GM19351 (cell line): ENCODE measurements around the gene OR7A10.
"Not testable (repeated sequence)": the region's sequence is repeated elsewhere in the genome, so short reads cannot be mapped to it uniquely, and the experiment has no call there.

ENCODE experiments used
- ATAC-seq: cut with Tn5 transposase; IDR thresholded peaks from one replicate; pipeline ENCODE4 v1.9.1; 2021; ENCODE audit warnings: mild to moderate bottlenecking, moderate library complexity; ENCODE audit not compliant: unreplicated experiment

Gene OR7A10

DNA sequence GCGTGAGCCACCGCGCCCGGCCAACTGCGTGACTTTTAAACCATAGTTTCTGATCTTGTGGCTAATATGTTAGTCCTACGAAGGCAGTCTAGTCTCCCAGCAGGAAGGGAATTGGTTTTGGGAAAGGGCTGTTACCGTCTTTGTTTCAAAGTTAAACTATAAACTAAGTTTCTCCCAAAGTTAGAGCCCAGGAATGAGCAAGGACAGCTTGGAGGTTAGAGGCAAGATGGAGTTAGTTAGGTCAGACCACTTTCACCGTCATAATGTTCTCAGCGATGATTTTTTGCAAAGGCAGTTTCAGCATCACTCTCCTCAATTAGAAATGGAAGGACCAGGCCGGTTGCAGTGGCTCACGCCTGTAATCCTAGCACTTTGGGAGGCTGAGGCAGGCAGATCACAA lies 52.7 kb downstream of the OR7A10 start:
- ATAC-seq: no peak

DNA sequence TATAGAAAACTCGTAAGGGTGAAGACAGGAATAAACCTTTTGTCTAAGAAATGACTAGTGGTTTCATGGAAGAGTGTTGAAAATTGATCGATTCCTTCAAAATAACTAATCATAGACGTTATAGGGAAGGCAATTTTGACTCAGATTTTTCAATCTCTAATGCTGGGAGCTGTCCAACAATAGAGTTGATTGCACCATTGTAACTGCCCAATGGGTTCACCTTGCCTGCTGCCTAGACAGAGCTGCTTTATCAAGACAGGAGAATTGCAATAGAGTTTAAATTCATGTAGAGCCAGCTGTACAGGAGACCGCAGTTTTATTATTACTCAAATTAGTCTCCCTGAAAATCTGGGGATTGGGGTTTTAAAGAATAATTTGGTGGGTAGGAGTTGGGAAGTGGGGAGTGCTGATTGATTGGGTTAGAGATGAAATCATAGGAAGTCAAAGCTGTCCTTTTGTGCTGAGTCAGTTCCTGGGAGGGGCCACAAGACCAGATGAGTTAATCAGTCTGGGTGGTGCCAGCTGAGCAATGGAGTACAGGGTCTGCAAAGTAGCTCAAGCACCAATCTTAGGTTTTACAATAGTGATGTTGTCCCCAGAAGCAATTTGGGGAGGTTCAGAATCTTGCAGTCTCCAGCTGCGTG lies 53.5 kb downstream of the OR7A10 start:
- ATAC-seq: no peak

DNA sequence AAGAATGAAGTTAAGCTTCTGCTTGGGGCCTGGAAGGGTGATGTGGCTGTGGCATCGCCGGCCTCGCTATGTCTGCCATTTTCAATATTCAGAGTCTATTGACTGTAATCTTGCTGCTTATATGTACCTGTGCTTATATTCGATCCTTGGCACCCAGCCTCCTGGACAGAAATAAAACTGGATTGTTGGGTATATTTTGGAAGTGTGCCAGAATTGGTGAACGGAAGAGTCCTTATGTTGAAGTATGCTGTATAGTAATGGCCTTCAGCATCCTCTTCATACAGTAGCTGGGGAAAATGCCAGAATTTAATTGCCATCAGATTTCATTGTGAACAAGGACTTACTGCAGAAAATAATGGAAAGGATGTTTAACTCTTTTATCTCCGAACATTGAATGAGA lies 56.5 kb downstream of the OR7A10 start:
- not testable (repeated sequence) for ATAC-seq
